Psoas muscle (tissue), 8 donors: ENCODE results near the gene RGS9. TPM values are rescaled to one million over a fixed set of nuclear protein-coding genes. Genes with fewer than 3 reads are reported as not detected.

ENCODE experiments used
- ATAC-seq, 4 donors: fragments of 200-7000 bp; cut with Tn5 transposase; one replicate each; pipeline ENCODE4 v1.9.1; 2020; ENCODE audit warnings: moderate library complexity in 3 of 4, mild to moderate bottlenecking in 2 of 4
- DNase-seq, 2 donors: peaks; one replicate each; pipeline ENCODE4 v3.0.0-alpha.2; 2020
- H3K27ac ChIP-seq: fragments of 200-600 bp; one replicate; pipeline ENCODE4 v1.8.0; 2022
- H3K27me3 ChIP-seq, 3 donors: fragments of 200-600 bp in 1 of 3; one replicate each; pipeline versions ENCODE4 v1.6.1 to v1.8.0; 2013 to 2022; ENCODE audit warnings: low read length in 2 of 3, mild to moderate bottlenecking in 2 of 3, moderate library complexity in 1 of 3; ENCODE audit not compliant: insufficient read depth in 3 of 3
- H3K36me3 ChIP-seq, 2 donors: fragments of 200-600 bp in 1 of 2; one replicate each; pipeline versions ENCODE4 v1.6.1 to v1.8.0; 2013 to 2022; ENCODE audit warnings: low read depth in 1 of 2, mild to moderate bottlenecking in 1 of 2, moderate library complexity in 1 of 2; ENCODE audit not compliant: insufficient read depth in 1 of 2
- H3K4me1 ChIP-seq: fragments of 200-600 bp; one replicate; pipeline ENCODE4 v1.8.0; 2022
- H3K4me3 ChIP-seq: fragments of 200-600 bp; one replicate; pipeline ENCODE4 v1.8.0; 2022; ENCODE audit warnings: mild to moderate bottlenecking
- H3K9me3 ChIP-seq: fragments of 200-600 bp; one replicate; pipeline ENCODE4 v1.8.0; 2022
- WGBS, 3 donors: extraction: QIAGEN DNeasy Blood & Tissue Kit; methylation state at CpG; one replicate each; pipeline versions ENCODE4 v1.1.6 to v1.1.7; 2013; 5-methylcytosine and 5-hydroxymethylcytosine counted together
- intact Hi-C, 2 donors: fragments of 100-400 bp; cut with DNase I; formaldehyde crosslinking; loops; one replicate each; pipeline versions ENCODE4 v1.11.0 to v1.14.2; 2022
- polyA plus RNA-seq, 3 donors: library from polyadenylated mRNA; stranded (reverse); fragments of 200-250 nt; gene quantifications; one replicate each; pipeline ENCODE4 v1.2.3, GENCODE V29; 2013
- total RNA-seq, 4 donors: library from RNA; stranded (reverse); fragmentation: NEBNext Ultra II Directional in 2 of 4; extraction: Animal tissue kit (Norgen Biotek cat#: 25700) in 2 of 4; gene quantifications; one replicate each; pipeline versions ENCODE4 v1.2.1 to v1.2.4, GENCODE V29; 2021 to 2023
- TF ChIP-seq, protein P1 (sequence below): fragments of 200-600 bp; IDR thresholded peaks from one replicate; pipeline ENCODE4 v1.8.0; 2022; ENCODE audit warnings: antibody characterized with exemption
- donor health status: healthy with polysubstance abuse.
- donor health status: DM: no; HTN: no; CAD: no; lungs with moderate emphysema.
- donor health status: Bipolar disorder and iron deficiency.
- donor health status: healthy.
- donor health status: DM: yes; HTN: yes; CAD: no.
- donor health status: DM: no; HTN: no; CAD: no.
- donor health status: DM: no; HTN: no; CAD: no.
- donor health status: DM: yes; HTN: yes; CAD: no.

RGS9 gene
- total and polyA plus RNA-seq, 7 donors, result 0.33 to 4.8 (median 2.1) TPM

DNA sequence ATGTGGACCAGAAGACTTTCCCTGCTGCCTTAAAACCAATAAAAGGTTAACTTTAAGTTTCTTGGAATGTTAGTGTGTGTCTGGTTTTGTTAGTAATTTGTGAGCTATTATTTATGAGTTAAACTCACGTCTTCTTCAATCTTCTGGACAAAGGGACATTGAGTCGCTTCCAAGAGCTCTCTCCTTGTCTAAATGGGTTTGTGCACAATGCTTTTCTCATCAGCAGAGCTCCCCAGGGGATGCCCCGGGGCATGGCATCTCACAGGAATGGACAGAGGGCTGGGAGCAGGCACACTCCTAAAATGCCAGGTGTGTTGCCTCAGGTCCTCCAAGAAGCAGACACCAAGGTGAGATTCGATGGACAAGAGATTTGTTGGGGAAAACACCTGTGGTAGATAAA, 90.5 kb downstream of the RGS9 start:
- no peak overlapping the region for H3K4me3 ChIP-seq
- TF ChIP-seq, protein P1, sequence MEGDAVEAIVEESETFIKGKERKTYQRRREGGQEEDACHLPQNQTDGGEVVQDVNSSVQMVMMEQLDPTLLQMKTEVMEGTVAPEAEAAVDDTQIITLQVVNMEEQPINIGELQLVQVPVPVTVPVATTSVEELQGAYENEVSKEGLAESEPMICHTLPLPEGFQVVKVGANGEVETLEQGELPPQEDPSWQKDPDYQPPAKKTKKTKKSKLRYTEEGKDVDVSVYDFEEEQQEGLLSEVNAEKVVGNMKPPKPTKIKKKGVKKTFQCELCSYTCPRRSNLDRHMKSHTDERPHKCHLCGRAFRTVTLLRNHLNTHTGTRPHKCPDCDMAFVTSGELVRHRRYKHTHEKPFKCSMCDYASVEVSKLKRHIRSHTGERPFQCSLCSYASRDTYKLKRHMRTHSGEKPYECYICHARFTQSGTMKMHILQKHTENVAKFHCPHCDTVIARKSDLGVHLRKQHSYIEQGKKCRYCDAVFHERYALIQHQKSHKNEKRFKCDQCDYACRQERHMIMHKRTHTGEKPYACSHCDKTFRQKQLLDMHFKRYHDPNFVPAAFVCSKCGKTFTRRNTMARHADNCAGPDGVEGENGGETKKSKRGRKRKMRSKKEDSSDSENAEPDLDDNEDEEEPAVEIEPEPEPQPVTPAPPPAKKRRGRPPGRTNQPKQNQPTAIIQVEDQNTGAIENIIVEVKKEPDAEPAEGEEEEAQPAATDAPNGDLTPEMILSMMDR, result no peak
- ATAC-seq (no peak), DNase-seq (no peak)
- 49 to 61% (median 61%) methylated on average over 4 of the region's 4 CpGs for WGBS, 3 donors
- no peak overlapping the region for H3K27ac ChIP-seq
- intact Hi-C loops, result no loop called here
- no peaks in the 10 kb centered on the region for H3K4me1 ChIP-seq
- no peaks in the 10 kb centered on the region for H3K9me3 ChIP-seq
- H3K36me3 ChIP-seq, result no peaks in the 10 kb centered on the region
- H3K27me3 ChIP-seq, result peaks cover 0 to 2% (median 2%) of the 10 kb centered on the region in 3 donors

DNA sequence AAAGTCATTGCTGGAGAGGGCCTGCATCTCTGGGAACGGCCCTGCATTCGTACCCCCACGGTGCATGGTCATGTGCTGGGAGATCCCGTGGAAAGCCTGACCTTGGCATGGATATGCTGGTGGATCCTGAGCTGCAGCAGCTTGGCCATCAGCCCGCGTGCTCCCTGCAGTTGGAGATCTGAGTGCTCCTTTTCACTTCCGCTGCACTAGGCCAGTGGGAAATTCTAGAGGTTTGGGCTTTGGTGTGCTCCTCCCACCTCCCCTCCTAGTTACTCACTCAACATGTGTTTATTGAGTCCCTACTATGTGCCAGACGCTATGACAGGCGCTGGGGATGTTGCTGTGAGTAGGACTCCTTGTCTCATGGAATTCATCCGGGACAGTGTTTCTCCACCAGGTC, 91.1 kb downstream of the RGS9 start:
- no peak overlapping the region for H3K27ac ChIP-seq
- H3K36me3 ChIP-seq, result no peaks in the 10 kb centered on the region
- DNase-seq, result no peak
- H3K27me3 ChIP-seq, result peaks cover 0 to 7% (median 2%) of the 10 kb centered on the region in 3 donors
- H3K9me3 ChIP-seq, result no peaks in the 10 kb centered on the region
- intact Hi-C loops, result no loop called here
- TF ChIP-seq, protein P1, result no peak
- no peaks in the 10 kb centered on the region for H3K4me1 ChIP-seq
- 67 to 78% (median 69%) methylated on average over 10 of the region's 10 CpGs for WGBS, 3 donors
- no peak for ATAC-seq
- no peak overlapping the region for H3K4me3 ChIP-seq

DNA sequence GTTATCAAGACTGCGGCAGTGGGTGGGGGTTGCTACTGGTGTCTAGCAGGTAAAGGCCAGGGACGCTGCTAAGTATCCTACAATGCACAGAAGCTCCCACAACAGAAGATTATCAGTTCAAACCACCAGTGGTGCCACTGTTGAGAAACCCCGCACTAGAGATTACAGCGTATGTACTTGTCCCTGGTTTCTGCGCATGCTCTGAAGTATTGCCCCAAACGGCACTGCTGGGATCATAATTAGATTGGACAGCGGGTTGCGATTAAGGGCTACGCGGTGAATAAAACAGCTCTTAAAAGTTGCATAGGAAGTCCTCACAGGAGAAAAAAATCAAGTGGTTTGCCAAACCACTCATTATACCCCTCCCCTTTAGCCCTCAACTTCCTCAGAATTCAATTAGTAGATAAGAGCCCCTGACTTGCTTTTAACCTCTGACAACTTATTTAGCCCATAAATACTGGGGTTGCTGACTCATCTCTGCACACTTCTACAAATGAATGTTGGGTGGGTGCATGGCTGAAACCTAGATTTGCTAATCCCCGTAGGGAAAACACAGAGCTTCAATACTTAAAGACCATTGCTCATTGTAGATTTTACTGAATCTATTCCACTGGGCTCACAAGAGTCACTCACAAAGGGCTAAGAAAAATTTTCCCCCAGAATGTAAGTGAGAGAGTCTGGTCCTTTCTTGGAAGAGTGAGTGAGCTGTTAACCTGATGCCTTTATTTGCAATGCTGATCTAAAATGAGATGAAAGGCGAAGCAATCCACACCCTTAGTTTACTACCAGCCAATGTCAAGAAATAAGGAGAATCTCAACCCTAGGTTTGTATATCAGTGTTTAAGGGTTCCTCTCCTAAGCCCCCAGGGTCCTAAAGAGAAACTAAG, 91.8 kb downstream of the RGS9 start:
- no peaks in the 10 kb centered on the region for H3K9me3 ChIP-seq
- H3K27ac ChIP-seq, result no peak overlapping the region
- TF ChIP-seq, protein P1, result no peak
- WGBS, 3 donors, result 64 to 76% (median 65%) methylated on average over 12 of the region's 12 CpGs
- H3K4me3 ChIP-seq, result no peak overlapping the region
- no peaks in the 10 kb centered on the region for H3K4me1 ChIP-seq
- no peak for DNase-seq
- intact Hi-C loops, result no loop called here
- peaks cover 0 to 7% (median 2%) of the 10 kb centered on the region in 3 donors for H3K27me3 ChIP-seq
- H3K36me3 ChIP-seq, result no peaks in the 10 kb centered on the region
- no peak for ATAC-seq

DNA sequence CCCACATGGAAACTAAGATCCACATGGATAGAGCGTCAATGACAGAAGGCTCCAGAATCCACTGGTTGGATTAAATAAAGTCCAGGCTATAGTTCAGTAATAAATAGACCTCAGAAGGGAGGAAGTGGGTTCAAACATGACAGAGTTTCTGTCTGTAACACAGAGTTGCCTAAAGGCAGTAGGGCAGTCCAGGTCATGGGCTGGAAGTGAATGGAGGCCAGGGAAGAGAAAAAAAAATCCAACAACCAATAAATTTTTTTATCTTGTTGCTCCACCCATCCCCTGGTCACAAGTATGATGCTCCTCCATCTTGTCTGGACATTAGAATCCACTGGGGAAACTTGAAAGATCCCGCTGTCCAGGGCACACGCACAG, 92.4 kb downstream of the RGS9 start:
- no peak overlapping the region for H3K27ac ChIP-seq
- ATAC-seq, result no peak
- TF ChIP-seq, protein P1, result no peak
- H3K4me1 ChIP-seq, result no peaks in the 10 kb centered on the region
- 86 to 94% (median 90%) methylated on average over 3 of the region's 3 CpGs for WGBS, 3 donors
- DNase-seq, result no peak
- no peak overlapping the region for H3K4me3 ChIP-seq
- intact Hi-C loops, result no loop called here
- no peaks in the 10 kb centered on the region for H3K9me3 ChIP-seq
- peaks cover 0 to 7% (median 2%) of the 10 kb centered on the region in 3 donors for H3K27me3 ChIP-seq
- no peaks in the 10 kb centered on the region for H3K36me3 ChIP-seq
